ENCODE measurements around the gene ZNF438. TPM values are rescaled to one million over a fixed set of nuclear protein-coding genes. Genes with fewer than 3 reads are reported as not detected.

The ZNF438 gene
- total RNA-seq, 1 donor, result 2.2 TPM

- no peaks in the 10 kb centered on the region for H3K9me3 ChIP-seq (ENCODE audit: low read depth, low read length)
- H3K4me3 ChIP-seq (ENCODE audit: low read length), result no peak overlapping the region
- H3K4me1 ChIP-seq (ENCODE audit: insufficient read depth, low read length), result peaks cover 54% of the 10 kb centered on the region
- no peaks in the 10 kb centered on the region for H3K27me3 ChIP-seq (ENCODE audit: insufficient read depth, low read length)
Observed at GRCh38 chr10:30861221-30861620, 170.4 kb downstream of the ZNF438 start.

DNA sequence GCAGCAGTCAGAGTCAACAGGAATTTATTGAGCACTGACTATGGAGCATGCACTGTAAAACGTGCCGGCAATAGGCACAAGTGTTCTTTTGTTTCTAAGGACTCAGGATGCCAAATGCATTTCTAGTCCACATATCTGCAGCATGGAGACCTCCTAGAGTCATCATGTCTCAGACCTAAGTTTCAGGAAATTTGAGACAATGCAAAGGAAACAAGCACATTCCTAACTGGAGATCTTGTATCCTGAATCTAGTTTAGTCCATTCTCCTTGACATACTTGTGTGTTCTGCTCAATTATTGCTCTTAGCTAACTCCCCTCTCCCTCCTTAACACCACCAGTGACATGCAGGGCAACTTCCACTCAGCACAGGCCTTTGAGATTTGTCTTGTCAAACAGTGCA lies 173.2 kb downstream of the ZNF438 start:
- peaks cover 51% of the 10 kb centered on the region for H3K4me1 ChIP-seq (ENCODE audit: insufficient read depth, low read length)
- H3K27me3 ChIP-seq (ENCODE audit: insufficient read depth, low read length), result no peaks in the 10 kb centered on the region
- no peak overlapping the region for H3K4me3 ChIP-seq (ENCODE audit: low read length)
- H3K9me3 ChIP-seq (ENCODE audit: low read depth, low read length), result no peaks in the 10 kb centered on the region

GRCh38 chr10:30857803-30858202 lies 173.9 kb downstream of the ZNF438 start:
- no peaks in the 10 kb centered on the region for H3K27me3 ChIP-seq (ENCODE audit: insufficient read depth, low read length)

DNA sequence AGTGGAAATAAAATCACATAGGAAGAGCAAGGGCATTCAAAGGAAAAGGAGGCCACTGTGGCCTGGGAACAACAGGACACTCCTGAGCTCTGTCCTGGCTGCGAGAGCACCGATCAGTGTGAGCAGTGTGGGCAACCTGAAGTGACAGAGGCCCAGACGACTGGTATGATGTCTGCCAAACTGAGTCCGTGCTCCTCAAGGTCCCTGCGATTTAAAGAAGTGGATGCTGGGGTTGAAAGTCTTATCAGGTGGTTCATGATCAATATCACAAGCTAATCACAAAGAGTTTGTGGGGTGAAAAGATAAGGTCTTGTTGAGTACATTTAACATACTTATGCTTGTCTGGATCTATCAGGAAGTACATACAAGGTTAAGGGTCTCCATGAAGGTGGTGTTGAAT lies 176.5 kb downstream of the ZNF438 start:
- Histone ChIP-seq H3K27me3 (ENCODE audit: insufficient read depth, low read length) (no peaks in the 10 kb centered on the region), H3K4me3 (ENCODE audit: low read length) (no peak overlapping the region), H3K4me1 (ENCODE audit: insufficient read depth, low read length) (peaks cover 27% of the 10 kb centered on the region)

More at GRCh38 chr10:30857803-30858202, 173.9 kb downstream of the ZNF438 start:
- Histone ChIP-seq H3K4me1 (ENCODE audit: insufficient read depth, low read length) (peaks cover 49% of the 10 kb centered on the region), H3K9me3 (ENCODE audit: low read depth, low read length) (no peaks in the 10 kb centered on the region), H3K4me3 (ENCODE audit: low read length) (no peak overlapping the region)

GRCh38 chr10:30854656-30855055 lies 177.0 kb downstream of the ZNF438 start:
- no peaks in the 10 kb centered on the region for H3K27me3 ChIP-seq (ENCODE audit: insufficient read depth, low read length)
- no peak overlapping the region for H3K4me3 ChIP-seq (ENCODE audit: low read length)
- H3K9me3 ChIP-seq (ENCODE audit: low read depth, low read length), result no peaks in the 10 kb centered on the region
- H3K4me1 ChIP-seq (ENCODE audit: insufficient read depth, low read length), result peaks cover 25% of the 10 kb centered on the region

More for the DNA sequence above, 176.5 kb downstream of the ZNF438 start:
- no peaks in the 10 kb centered on the region for H3K9me3 ChIP-seq (ENCODE audit: low read depth, low read length)

DNA sequence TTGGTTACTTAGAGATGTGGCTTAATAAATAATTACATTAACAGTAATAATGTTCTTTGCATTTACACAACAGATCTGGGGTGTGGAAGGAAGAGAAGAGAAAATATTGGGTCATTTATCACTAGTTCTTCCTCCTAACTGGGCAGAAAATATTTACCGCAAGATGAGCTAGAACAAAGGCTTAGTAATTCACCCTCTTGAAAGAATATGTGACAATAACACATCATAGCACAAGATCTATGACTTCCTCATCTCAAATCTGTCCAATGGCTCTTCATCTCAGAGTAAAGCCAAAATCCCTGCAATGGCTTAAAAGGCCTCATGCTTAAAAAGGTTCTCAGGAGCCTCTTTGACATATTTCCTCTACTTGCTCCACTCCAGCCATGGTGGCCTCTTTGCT lies 178.6 kb downstream of the ZNF438 start:
- no peaks in the 10 kb centered on the region for H3K27me3 ChIP-seq (ENCODE audit: insufficient read depth, low read length)
- H3K4me3 ChIP-seq (ENCODE audit: low read length), result no peak overlapping the region
- no peaks in the 10 kb centered on the region for H3K9me3 ChIP-seq (ENCODE audit: low read depth, low read length)
- H3K4me1 ChIP-seq (ENCODE audit: insufficient read depth, low read length), result peaks cover 20% of the 10 kb centered on the region

- Histone ChIP-seq H3K27me3 (ENCODE audit: insufficient read depth, low read length) (no peaks in the 10 kb centered on the region), H3K9me3 (ENCODE audit: low read depth, low read length) (no peaks in the 10 kb centered on the region), H3K4me1 (ENCODE audit: insufficient read depth, low read length) (peaks cover 14% of the 10 kb centered on the region), H3K4me3 (ENCODE audit: low read length) (no peak overlapping the region)
Observed at GRCh38 chr10:30850776-30851175, 180.9 kb downstream of the ZNF438 start.

DNA sequence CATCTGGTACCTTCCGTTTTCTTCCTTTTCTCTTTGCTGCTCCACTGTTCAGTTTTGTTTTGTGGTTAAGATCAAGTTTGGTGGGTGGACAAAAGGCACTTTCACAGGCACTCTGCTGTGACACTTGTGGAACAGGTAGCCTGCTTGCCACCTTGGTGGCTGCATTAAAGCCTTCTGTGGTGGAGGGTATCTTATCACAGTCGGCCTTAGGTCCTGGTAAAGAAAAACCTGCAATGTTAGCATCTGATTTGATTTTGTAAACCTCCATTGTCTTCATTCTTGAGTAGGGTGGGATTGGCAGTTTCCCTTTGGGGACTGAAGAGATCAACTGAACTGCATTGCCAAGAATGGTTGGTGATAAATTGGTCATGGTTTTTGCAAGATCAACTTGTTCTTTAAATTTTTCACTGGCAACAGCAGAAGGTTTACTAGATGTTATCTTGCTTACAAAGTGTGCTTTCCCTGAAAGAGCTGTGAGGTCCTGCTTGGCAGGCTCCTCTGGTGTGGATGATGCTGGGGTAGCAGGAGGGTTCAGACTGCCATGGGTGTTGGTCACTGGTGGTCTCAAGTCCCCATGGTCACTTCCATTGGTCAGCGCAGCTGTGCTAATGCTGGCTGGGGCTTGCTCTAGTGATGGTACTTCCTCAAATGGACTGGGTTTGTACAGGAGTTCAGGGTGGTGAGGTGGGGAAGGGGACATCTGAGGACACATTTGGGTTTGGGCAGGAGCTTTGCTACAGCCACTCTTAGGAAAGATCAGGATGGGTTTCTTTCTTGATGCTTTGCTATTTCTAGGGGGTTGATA lies 182.2 kb downstream of the ZNF438 start:
- no peak overlapping the region for H3K4me3 ChIP-seq (ENCODE audit: low read length)
- H3K4me1 ChIP-seq (ENCODE audit: insufficient read depth, low read length), result peaks cover 7% of the 10 kb centered on the region
- no peaks in the 10 kb centered on the region for H3K27me3 ChIP-seq (ENCODE audit: insufficient read depth, low read length)
- H3K9me3 ChIP-seq (ENCODE audit: low read depth, low read length), result no peaks in the 10 kb centered on the region

DNA sequence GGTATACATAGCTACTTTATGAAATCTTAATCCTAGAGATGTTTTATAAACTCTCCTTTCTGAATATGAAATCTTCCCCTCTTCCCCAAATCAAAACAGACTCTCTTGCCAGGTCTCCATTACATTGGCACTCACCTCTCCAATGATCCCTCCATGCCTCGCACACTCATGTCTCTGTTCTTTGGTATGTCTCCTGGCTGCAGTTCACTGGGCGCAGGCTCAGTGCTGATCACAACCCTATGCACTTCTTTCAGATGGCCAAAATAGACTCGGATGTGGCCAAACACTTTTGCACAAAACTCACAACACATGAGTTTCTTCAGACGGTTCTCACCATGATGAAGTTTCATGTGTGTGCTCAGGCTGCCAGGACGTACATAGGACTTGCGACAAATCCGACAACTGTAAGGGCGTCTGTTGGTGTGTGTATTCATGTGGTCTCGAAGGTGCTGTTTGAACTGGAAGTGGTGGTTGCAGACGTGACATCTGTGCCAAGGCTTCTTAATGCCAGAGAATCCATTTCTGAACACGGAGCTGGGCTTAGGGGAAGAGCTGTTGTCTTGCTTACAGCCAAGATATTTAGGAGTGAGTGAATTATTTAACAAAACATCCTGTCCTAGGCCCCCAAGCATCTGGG lies 183.2 kb downstream of the ZNF438 start:
- Histone ChIP-seq H3K27me3 (ENCODE audit: insufficient read depth, low read length) (no peaks in the 10 kb centered on the region), H3K9me3 (ENCODE audit: low read depth, low read length) (no peaks in the 10 kb centered on the region), H3K4me1 (ENCODE audit: insufficient read depth, low read length) (peaks cover 4% of the 10 kb centered on the region), H3K4me3 (ENCODE audit: low read length) (no peak overlapping the region)

DNA sequence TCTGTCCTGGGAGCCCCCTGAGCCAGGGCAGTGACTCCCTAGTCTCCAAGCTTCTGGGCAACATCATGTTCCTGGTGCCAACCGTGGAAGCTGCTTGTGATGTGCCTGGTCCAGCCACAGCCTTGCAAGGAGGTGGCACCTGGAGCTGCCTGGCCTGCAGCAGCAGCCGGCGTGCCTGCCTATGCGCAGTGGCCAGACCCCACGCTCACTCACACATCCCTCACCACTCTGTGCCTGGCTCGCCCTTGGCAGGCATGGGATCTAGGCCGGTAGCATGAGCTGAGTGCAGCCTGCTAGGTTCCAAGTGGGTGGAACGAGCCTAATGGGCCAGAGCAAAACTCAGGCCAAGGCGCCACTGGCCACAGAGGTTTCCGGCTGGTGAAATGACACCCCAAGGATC lies 184.0 kb downstream of the ZNF438 start:
- no peak overlapping the region for H3K4me3 ChIP-seq (ENCODE audit: low read length)
- no peaks in the 10 kb centered on the region for H3K4me1 ChIP-seq (ENCODE audit: insufficient read depth, low read length)
- no peaks in the 10 kb centered on the region for H3K27me3 ChIP-seq (ENCODE audit: insufficient read depth, low read length)
- no peaks in the 10 kb centered on the region for H3K9me3 ChIP-seq (ENCODE audit: low read depth, low read length)

DNA sequence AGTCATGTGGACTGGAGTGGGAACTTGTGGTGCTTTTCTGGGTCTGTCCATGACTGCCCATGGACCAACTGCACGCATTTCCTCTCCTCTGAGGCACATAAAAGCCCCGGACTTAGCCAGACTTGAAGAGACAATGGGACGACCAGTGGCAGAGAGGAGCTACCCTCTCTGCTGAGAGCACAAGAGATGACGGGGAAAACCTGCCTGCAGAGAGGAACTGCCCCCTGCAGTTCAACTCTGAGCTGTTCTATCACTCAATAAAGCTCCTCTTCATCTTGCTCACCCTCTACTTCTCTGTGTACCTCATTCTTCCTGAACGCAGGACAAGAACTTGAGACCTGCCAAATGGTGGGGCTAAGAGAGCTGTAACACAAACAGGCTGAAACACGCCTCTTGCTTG lies 184.5 kb downstream of the ZNF438 start:
- H3K4me3 ChIP-seq (ENCODE audit: low read length), result no peak overlapping the region
- no peaks in the 10 kb centered on the region for H3K4me1 ChIP-seq (ENCODE audit: insufficient read depth, low read length)
- H3K27me3 ChIP-seq (ENCODE audit: insufficient read depth, low read length), result no peaks in the 10 kb centered on the region
- no peaks in the 10 kb centered on the region for H3K9me3 ChIP-seq (ENCODE audit: low read depth, low read length)

- Histone ChIP-seq H3K4me3 (ENCODE audit: low read length) (no peak overlapping the region), H3K4me1 (ENCODE audit: insufficient read depth, low read length) (no peaks in the 10 kb centered on the region), H3K9me3 (ENCODE audit: low read depth, low read length) (no peaks in the 10 kb centered on the region), H3K27me3 (ENCODE audit: insufficient read depth, low read length) (no peaks in the 10 kb centered on the region)
Observed at GRCh38 chr10:30846710-30847109, 185.0 kb downstream of the ZNF438 start.

- Histone ChIP-seq H3K27me3 (ENCODE audit: insufficient read depth, low read length) (no peaks in the 10 kb centered on the region), H3K9me3 (ENCODE audit: low read depth, low read length) (no peaks in the 10 kb centered on the region), H3K4me1 (ENCODE audit: insufficient read depth, low read length) (no peaks in the 10 kb centered on the region), H3K4me3 (ENCODE audit: low read length) (no peak overlapping the region)
Observed at GRCh38 chr10:30842894-30843293, 188.8 kb downstream of the ZNF438 start.

- H3K27me3 ChIP-seq (ENCODE audit: insufficient read depth, low read length), result no peaks in the 10 kb centered on the region
- no peak overlapping the region for H3K4me3 ChIP-seq (ENCODE audit: low read length)
- no peaks in the 10 kb centered on the region for H3K9me3 ChIP-seq (ENCODE audit: low read depth, low read length)
- H3K4me1 ChIP-seq (ENCODE audit: insufficient read depth, low read length), result no peaks in the 10 kb centered on the region
Observed at GRCh38 chr10:30842185-30842584, 189.5 kb downstream of the ZNF438 start.

GRCh38 chr10:30840395-30841050 lies 191.1 kb downstream of the ZNF438 start:
- Histone ChIP-seq H3K4me3 (ENCODE audit: low read length) (no peak overlapping the region), H3K9me3 (ENCODE audit: low read depth, low read length) (no peaks in the 10 kb centered on the region), H3K27me3 (ENCODE audit: insufficient read depth, low read length) (no peaks in the 10 kb centered on the region), H3K4me1 (ENCODE audit: insufficient read depth, low read length) (no peaks in the 10 kb centered on the region)
